Measurements from ENCODE around the gene DDAH2.
A peak's percentile ranks its signal among the peaks of the same experiment; 100 is the strongest.
"Not testable (repeated sequence)": the region's sequence is repeated elsewhere in the genome, so short reads cannot be mapped to it uniquely, and the experiment has no call there.

DDAH2 gene

DNA sequence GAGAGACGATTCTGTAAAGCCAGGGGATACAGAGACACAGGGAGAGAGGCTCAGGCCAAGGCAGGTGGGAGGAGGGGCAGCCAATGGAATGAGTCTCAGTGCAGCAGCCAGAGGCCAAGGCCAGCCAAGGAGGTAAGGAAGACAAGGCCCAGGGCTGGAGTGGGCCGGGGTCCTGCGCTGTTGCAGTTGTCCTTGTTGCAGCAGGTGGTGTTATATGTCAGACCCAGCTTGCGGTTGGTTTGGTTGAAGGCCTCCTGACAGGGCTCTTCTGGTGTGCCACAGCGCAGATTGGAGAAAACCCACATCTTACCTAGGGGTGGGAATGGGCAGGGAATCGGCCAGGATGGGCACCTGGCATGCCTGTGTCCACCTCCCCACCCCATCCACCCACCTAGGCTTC is 10.1 kb downstream of the DDAH2 start:
- ATAC-seq (ENCODE audit: low read depth) (no peak), DNase-seq (ENCODE audit: low spot score in 2 of 2) (no peak)
- H3K27me3 Mint-ChIP-seq, result no peaks in the 10 kb centered on the region
- H3K36me3 Mint-ChIP-seq, result no peaks in the 10 kb centered on the region
- H3K4me1 Mint-ChIP-seq, result peaks cover 5% of the 10 kb centered on the region
- no peak overlapping the region for H3K27ac Mint-ChIP-seq
- H3K4me3 Mint-ChIP-seq, result no peak overlapping the region
- H3K9me3 Mint-ChIP-seq, result no peaks in the 10 kb centered on the region

DNA sequence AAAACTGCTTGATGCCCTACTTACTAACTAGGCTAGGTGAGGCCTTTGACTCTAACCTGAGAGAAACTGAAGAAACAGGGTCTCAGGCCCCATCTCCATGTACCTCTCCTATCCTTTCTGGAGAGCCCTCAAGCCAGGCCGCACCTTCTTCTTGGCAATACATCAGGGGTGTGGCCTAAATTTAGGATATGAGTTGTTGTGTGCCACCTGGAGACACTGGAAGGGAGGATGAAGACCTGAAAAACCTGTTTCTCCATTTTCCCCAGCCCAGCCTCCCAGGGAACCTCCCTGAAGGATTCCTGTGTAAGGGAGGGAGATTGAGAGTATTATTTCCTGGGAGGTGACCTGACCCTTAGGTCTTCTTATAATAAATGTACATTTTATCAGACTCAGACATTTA is 10.8 kb downstream of the DDAH2 start:
- H3K36me3 Mint-ChIP-seq, result no peaks in the 10 kb centered on the region
- no peak overlapping the region for H3K4me3 Mint-ChIP-seq
- no peak overlapping the region for H3K27ac Mint-ChIP-seq
- H3K27me3 Mint-ChIP-seq, result no peaks in the 10 kb centered on the region
- DNase-seq (ENCODE audit: low spot score in 2 of 2) (no peak), ATAC-seq (ENCODE audit: low read depth) (no peak)
- peaks cover 2% of the 10 kb centered on the region for H3K4me1 Mint-ChIP-seq
- H3K9me3 Mint-ChIP-seq, result no peaks in the 10 kb centered on the region

GRCh38 chr6:31717499-31718222 is 11.4 kb downstream of the DDAH2 start:
- Mint-ChIP-seq H3K27me3 (no peaks in the 10 kb centered on the region), H3K4me1 (no peaks in the 10 kb centered on the region), H3K27ac (no peak overlapping the region), H3K9me3 (no peaks in the 10 kb centered on the region), H3K4me3 (no peak overlapping the region), H3K36me3 (no peaks in the 10 kb centered on the region)
- DNase-seq (ENCODE audit: low spot score in 2 of 2), result no peak
- no peak for ATAC-seq (ENCODE audit: low read depth)

- Mint-ChIP-seq H3K4me1 (peaks cover 12% of the 10 kb centered on the region), H3K27me3 (no peaks in the 10 kb centered on the region), H3K9me3 (no peaks in the 10 kb centered on the region), H3K4me3 (no peak within 1 kb of the TSS), H3K27ac (no peak within 1 kb of the TSS), H3K36me3 (no peaks in the 10 kb centered on the region)
- ATAC-seq (ENCODE audit: low read depth) (no peak), DNase-seq (ENCODE audit: low spot score in 2 of 2) (no peak)
These were observed 13.8 kb downstream of the DDAH2 start, which contains the start of gene LY6G6D for GRCh38 chr6:31715022-31715958. TSS of gene LY6G6D (plus strand) at chr6:31715348. CDS start at chr6:31715356, 8 bp downstream.

DNA sequence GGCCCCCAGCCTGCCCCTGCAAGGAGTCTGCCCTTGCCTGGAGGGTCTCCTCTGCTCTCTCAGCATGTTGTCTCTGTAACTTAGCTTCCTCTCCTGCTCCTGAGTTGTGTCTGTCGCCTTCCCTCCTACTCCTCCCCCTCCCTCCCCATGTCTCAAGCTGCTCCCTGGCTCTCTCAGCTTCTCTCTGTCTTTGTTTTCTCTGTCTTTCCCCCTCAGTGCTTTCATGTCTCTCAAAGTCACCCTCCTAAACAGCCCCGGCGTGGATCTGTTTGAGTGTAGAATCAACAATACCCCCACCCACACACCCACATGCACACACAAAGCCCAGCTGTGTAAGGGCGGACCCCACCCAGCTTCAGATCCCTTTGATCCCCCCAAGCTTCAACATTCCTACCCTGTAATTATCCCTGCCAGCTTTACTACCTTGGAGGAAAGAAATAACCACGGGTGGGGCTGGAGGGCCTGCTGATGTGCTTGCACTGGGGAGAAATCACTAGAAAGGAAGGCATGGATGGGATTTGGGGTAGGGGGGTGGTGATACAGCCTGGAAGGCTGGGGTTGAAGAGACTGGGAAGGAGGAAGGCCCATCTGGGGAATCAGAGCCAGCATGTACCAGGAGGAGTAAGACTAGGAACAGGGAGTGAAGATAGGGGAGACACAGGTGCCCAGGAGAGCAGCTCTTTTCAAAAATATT is 15.0 kb downstream of the DDAH2 start:
- Mint-ChIP-seq H3K4me1 (peaks cover 12% of the 10 kb centered on the region), H3K36me3 (no peaks in the 10 kb centered on the region), H3K27me3 (no peaks in the 10 kb centered on the region), H3K9me3 (no peaks in the 10 kb centered on the region), H3K27ac (no peak overlapping the region), H3K4me3 (no peak overlapping the region)
- DNase-seq (ENCODE audit: low spot score in 2 of 2), result no peak
- no peak for ATAC-seq (ENCODE audit: low read depth)

- no peaks in the 10 kb centered on the region for H3K27me3 Mint-ChIP-seq
- DNase-seq (ENCODE audit: low spot score in 2 of 2) (no peak), ATAC-seq (ENCODE audit: low read depth) (no peak)
- no peaks in the 10 kb centered on the region for H3K9me3 Mint-ChIP-seq
- no peaks in the 10 kb centered on the region for H3K36me3 Mint-ChIP-seq
- peaks cover 12% of the 10 kb centered on the region for H3K4me1 Mint-ChIP-seq
- no peak overlapping the region for H3K4me3 Mint-ChIP-seq
- H3K27ac Mint-ChIP-seq, result no peak overlapping the region
These were observed 15.6 kb downstream of the DDAH2 start for GRCh38 chr6:31713465-31713864.

DNA sequence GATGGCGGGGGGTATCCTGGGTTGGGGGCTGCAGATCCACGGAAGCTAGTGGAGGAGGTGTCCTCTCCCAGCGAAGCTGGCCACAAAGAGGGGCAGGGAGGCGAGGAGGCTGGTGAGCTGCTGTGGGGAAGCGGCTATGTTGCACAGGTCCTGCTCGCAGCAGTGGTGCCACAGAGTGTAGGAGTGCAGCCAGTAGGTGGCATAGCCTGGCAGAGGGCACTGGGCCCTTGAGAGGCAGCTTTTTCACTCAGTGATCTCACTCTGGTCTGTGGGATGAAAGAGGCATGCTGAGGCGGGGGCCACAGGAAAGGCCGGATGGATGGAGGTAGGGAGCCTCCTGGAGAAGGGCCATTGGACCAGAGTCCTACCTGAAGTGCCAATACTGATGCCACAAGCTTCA is 16.8 kb downstream of the DDAH2 start:
- DNase-seq (ENCODE audit: low spot score in 2 of 2) (peak in 1 of 2 donors; percentile 30), ATAC-seq (ENCODE audit: low read depth) (peak; percentile 98)
- no peaks in the 10 kb centered on the region for H3K36me3 Mint-ChIP-seq
- no peaks in the 10 kb centered on the region for H3K9me3 Mint-ChIP-seq
- H3K27ac Mint-ChIP-seq, result no peak overlapping the region
- H3K4me1 Mint-ChIP-seq, result peaks cover 12% of the 10 kb centered on the region
- no peak overlapping the region for H3K4me3 Mint-ChIP-seq
- no peaks in the 10 kb centered on the region for H3K27me3 Mint-ChIP-seq

- DNase-seq (ENCODE audit: low spot score in 2 of 2), result no peak
- no peaks in the 10 kb centered on the region for H3K9me3 Mint-ChIP-seq
- no peaks in the 10 kb centered on the region for H3K36me3 Mint-ChIP-seq
- H3K27ac Mint-ChIP-seq, result no peak overlapping the region
- ATAC-seq (ENCODE audit: low read depth), result no peak
- H3K27me3 Mint-ChIP-seq, result no peaks in the 10 kb centered on the region
- H3K4me3 Mint-ChIP-seq, result no peak overlapping the region
- peaks cover 12% of the 10 kb centered on the region for H3K4me1 Mint-ChIP-seq
These were observed 17.9 kb downstream of the DDAH2 start for GRCh38 chr6:31711233-31711632.

DNA sequence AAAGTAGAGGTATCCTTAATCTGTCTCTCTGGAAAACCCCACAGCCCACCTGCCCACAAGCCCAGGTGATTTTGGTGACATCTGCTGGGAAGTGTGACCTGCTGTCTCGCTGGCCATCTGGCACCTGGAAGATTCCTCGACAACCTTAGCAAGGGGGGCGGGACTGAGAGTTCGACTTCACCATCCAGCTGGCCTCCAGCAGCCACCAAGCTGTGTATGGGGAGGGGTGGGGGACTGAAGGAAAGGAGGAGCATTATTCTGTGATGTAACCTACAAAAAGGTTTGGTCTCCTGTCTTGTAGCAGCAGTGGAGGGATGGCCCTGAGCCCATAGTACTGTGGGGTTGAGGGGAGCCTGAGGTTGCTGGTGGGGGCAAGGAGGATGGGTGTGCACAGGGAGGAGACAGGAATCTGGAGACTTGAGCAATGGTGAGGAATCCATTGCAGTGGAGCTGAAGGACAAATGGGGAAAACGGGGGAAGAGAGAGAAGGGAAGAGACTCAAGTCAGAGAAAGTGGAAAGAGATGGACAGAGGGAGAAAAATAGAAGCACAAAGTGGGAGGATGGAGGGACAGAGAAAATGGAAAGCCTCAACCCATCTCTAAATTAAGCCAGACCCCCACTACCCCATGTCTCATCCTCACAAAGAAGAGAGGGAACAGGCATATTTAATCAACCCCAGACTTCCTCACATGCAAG is 18.4 kb downstream of the DDAH2 start:
- H3K27ac Mint-ChIP-seq, result no peak overlapping the region

GRCh38 chr6:31709157-31709556 is 19.9 kb downstream of the DDAH2 start:
- H3K27ac Mint-ChIP-seq; DNase-seq (ENCODE audit: low spot score in 2 of 2); H3K27me3 Mint-ChIP-seq; H3K4me3 Mint-ChIP-seq; H3K36me3 Mint-ChIP-seq; ATAC-seq (ENCODE audit: low read depth); H3K9me3 Mint-ChIP-seq: not testable (repeated sequence)
- peaks cover 12% of the 10 kb centered on the region for H3K4me1 Mint-ChIP-seq

More for the DNA sequence above, 18.4 kb downstream of the DDAH2 start:
- H3K4me3 Mint-ChIP-seq, result peak overlapping the region; percentile 52
- no peak for DNase-seq (ENCODE audit: low spot score in 2 of 2)
- ATAC-seq (ENCODE audit: low read depth), result no peak
- H3K9me3 Mint-ChIP-seq, result no peaks in the 10 kb centered on the region
- no peaks in the 10 kb centered on the region for H3K27me3 Mint-ChIP-seq
- no peaks in the 10 kb centered on the region for H3K36me3 Mint-ChIP-seq
- H3K4me1 Mint-ChIP-seq, result peaks cover 12% of the 10 kb centered on the region

- no peaks in the 10 kb centered on the region for H3K36me3 Mint-ChIP-seq
- no peaks in the 10 kb centered on the region for H3K27me3 Mint-ChIP-seq
- no peaks in the 10 kb centered on the region for H3K9me3 Mint-ChIP-seq
- peaks cover 14% of the 10 kb centered on the region for H3K4me1 Mint-ChIP-seq
- DNase-seq (ENCODE audit: low spot score in 2 of 2) (no peak), ATAC-seq (ENCODE audit: low read depth) (no peak)
- H3K27ac Mint-ChIP-seq, result no peak overlapping the region
- H3K4me3 Mint-ChIP-seq, result no peak overlapping the region
These were observed 20.9 kb downstream of the DDAH2 start for GRCh38 chr6:31708224-31708623.

- Mint-ChIP-seq H3K27ac (no peak overlapping the region), H3K4me3 (no peak overlapping the region), H3K27me3 (no peaks in the 10 kb centered on the region), H3K36me3 (no peaks in the 10 kb centered on the region), H3K4me1 (peaks cover 14% of the 10 kb centered on the region), H3K9me3 (no peaks in the 10 kb centered on the region)
- ATAC-seq (ENCODE audit: low read depth), result no peak
- DNase-seq (ENCODE audit: low spot score in 2 of 2), result no peak
These were observed 21.4 kb downstream of the DDAH2 start for GRCh38 chr6:31707701-31708100.

- no peak for ATAC-seq (ENCODE audit: low read depth)
- no peak within 1 kb of the TSS for H3K27ac Mint-ChIP-seq
- H3K9me3 Mint-ChIP-seq, result no peaks in the 10 kb centered on the region
- DNase-seq (ENCODE audit: low spot score in 2 of 2), result no peak
- H3K36me3 Mint-ChIP-seq, result no peaks in the 10 kb centered on the region
- peaks cover 19% of the 10 kb centered on the region for H3K4me1 Mint-ChIP-seq
- no peaks in the 10 kb centered on the region for H3K27me3 Mint-ChIP-seq
- no peak within 1 kb of the TSS for H3K4me3 Mint-ChIP-seq
These were observed 22.5 kb downstream of the DDAH2 start, which contains the start of gene LY6G6F for GRCh38 chr6:31706599-31706998. TSS of gene LY6G6F (plus strand) at chr6:31706866. CDS start at chr6:31706907, 41 bp downstream.

Measured in memory B cell (primary cell).